Mesothelial cell of epicardium (in vitro differentiated cells): ENCODE results near the gene U2AF2. TPM values are rescaled to one million over a fixed set of nuclear protein-coding genes. Genes with fewer than 3 reads are reported as not detected.

Experiments used
- DNase-seq, 2 experiments: peaks; one replicate each; pipeline ENCODE4 v3.0.0; 2021; ENCODE audit warnings: low spot score in 2 of 2; ENCODE audit not compliant: unreplicated experiment in 2 of 2
- H3K27ac Mint-ChIP-seq: 2 replicates; pipeline ENCODE4 v1.8.0; 2021; ENCODE audit warnings: mixed read lengths
- H3K27me3 Mint-ChIP-seq: 2 replicates; pipeline ENCODE4 v1.8.0; 2021; ENCODE audit warnings: low read depth, mixed read lengths
- H3K36me3 Mint-ChIP-seq: 2 replicates; pipeline ENCODE4 v1.8.0; 2021; ENCODE audit warnings: mixed read lengths
- H3K4me1 Mint-ChIP-seq: 2 replicates; pipeline ENCODE4 v1.8.0; 2021; ENCODE audit warnings: mixed read lengths
- H3K4me3 Mint-ChIP-seq: 2 replicates; pipeline ENCODE4 v1.8.0; 2021; ENCODE audit warnings: mild to moderate bottlenecking, moderate library complexity, mixed read lengths
- H3K9me3 Mint-ChIP-seq: 2 replicates; pipeline ENCODE4 v1.8.0; 2021; ENCODE audit warnings: mixed read lengths
- CTCF ChIP-seq: fragments of 200-600 bp; sonication (generic); IDR thresholded peaks from one replicate; pipeline ENCODE4 v1.5.0; 2021; ENCODE audit warnings: antibody characterized with exemption; ENCODE audit not compliant: unreplicated experiment
- total RNA-seq: library from RNA; stranded (reverse); gene quantifications from 3 replicates; pipeline ENCODE4 v1.2.1, GENCODE V29; 2021

The U2AF2 gene
- total RNA-seq, 1 donor from 2014 or later = 245 TPM

- H3K4me1 Mint-ChIP-seq = peaks cover 14% of the 10 kb centered on the region
- H3K36me3 Mint-ChIP-seq = peaks cover 9% of the 10 kb centered on the region
- H3K27me3 Mint-ChIP-seq = no peaks in the 10 kb centered on the region
- DNase-seq = no peak
- H3K4me3 Mint-ChIP-seq = peak overlapping the region; percentile 26
- TF ChIP-seq CTCF = no peak
- peak overlapping the region; percentile 69 for H3K27ac Mint-ChIP-seq
- no peaks in the 10 kb centered on the region for H3K9me3 Mint-ChIP-seq
Observed at GRCh38 chr19:55623130-55623529, 31.7 kb upstream of the U2AF2 start.

GRCh38 chr19:55623561-55623960, 31.3 kb upstream of the U2AF2 start:
- Mint-ChIP-seq H3K36me3 (peaks cover 9% of the 10 kb centered on the region), H3K9me3 (no peaks in the 10 kb centered on the region), H3K4me3 (peak overlapping the region; percentile 88), H3K4me1 (peaks cover 14% of the 10 kb centered on the region), H3K27me3 (no peaks in the 10 kb centered on the region), H3K27ac (peak overlapping the region; percentile 99)
- TF ChIP-seq CTCF = no peak
- no peak for DNase-seq

GRCh38 chr19:55624109-55625003, 30.5 kb upstream of the U2AF2 start, which contains the start of gene ZNF784:
Gene ZNF784 (minus strand): TSS chr19:55624566. CDS start chr19:55624561, 5 bp downstream.
- peak within 1 kb of the TSS; percentile 99 for H3K27ac Mint-ChIP-seq
- H3K9me3 Mint-ChIP-seq = no peaks in the 10 kb centered on the region
- DNase-seq = peak; percentile 96 to 98
- no peaks in the 10 kb centered on the region for H3K27me3 Mint-ChIP-seq
- peaks cover 9% of the 10 kb centered on the region for H3K36me3 Mint-ChIP-seq
- H3K4me3 Mint-ChIP-seq = peak within 1 kb of the TSS; percentile 88
- H3K4me1 Mint-ChIP-seq = peaks cover 14% of the 10 kb centered on the region
- TF ChIP-seq CTCF = no peak

- H3K27ac Mint-ChIP-seq = peak overlapping the region; percentile 99
- peaks cover 9% of the 10 kb centered on the region for H3K36me3 Mint-ChIP-seq
- DNase-seq = no peak
- H3K4me1 Mint-ChIP-seq = peaks cover 14% of the 10 kb centered on the region
- no peaks in the 10 kb centered on the region for H3K27me3 Mint-ChIP-seq
- TF ChIP-seq CTCF = no peak
- H3K4me3 Mint-ChIP-seq = peak overlapping the region; percentile 88
- H3K9me3 Mint-ChIP-seq = no peaks in the 10 kb centered on the region
Observed at GRCh38 chr19:55625004-55625326, 29.9 kb upstream of the U2AF2 start.

GRCh38 chr19:55626350-55626749, 28.5 kb upstream of the U2AF2 start:
- H3K36me3 Mint-ChIP-seq = peaks cover 4% of the 10 kb centered on the region
- no peak overlapping the region for H3K27ac Mint-ChIP-seq
- no peaks in the 10 kb centered on the region for H3K9me3 Mint-ChIP-seq
- DNase-seq = no peak
- no peak overlapping the region for H3K4me3 Mint-ChIP-seq
- H3K27me3 Mint-ChIP-seq = no peaks in the 10 kb centered on the region
- no peak for TF ChIP-seq CTCF
- peaks cover 14% of the 10 kb centered on the region for H3K4me1 Mint-ChIP-seq
